ENCODE measurements around the gene RPL41. TPM values are rescaled to one million over a fixed set of nuclear protein-coding genes. Genes with fewer than 3 reads are reported as not detected.

RPL41 gene
- total RNA-seq, 1 donor from 2014 or later = 3,078 TPM

GRCh38 chr12:56120158-56120846 lies 3.9 kb downstream of the RPL41 start:
- Histone ChIP-seq H4K20me1 (ENCODE audit: insufficient read depth, low read length) (peaks cover 11% of the 10 kb centered on the region), H3K36me3 (ENCODE audit: insufficient read depth, low read length) (peaks cover 5% of the 10 kb centered on the region), H2AFZ (ENCODE audit: low read depth, low read length) (no peak overlapping the region), H3K4me1 (ENCODE audit: insufficient read depth, low read length) (peaks cover 23% of the 10 kb centered on the region), H3K9me3 (ENCODE audit: insufficient read depth, low read depth, low read length) (no peaks in the 10 kb centered on the region), H3K27ac (ENCODE audit: low read depth, low read length) (peak overlapping the region; percentile 61), H3K4me3 (ENCODE audit: insufficient read depth, low read depth, low read length) (no peak overlapping the region), H3K9ac (ENCODE audit: low read length) (peak overlapping the region; percentile 98), H3K27me3 (ENCODE audit: insufficient read depth, low read length) (no peaks in the 10 kb centered on the region), H3K79me2 (ENCODE audit: insufficient read depth, low read length) (peaks cover 27% of the 10 kb centered on the region), H3K4me2 (ENCODE audit: low read length) (peak overlapping the region; percentile 98)
- H3K27ac Mint-ChIP-seq (ENCODE audit: unreplicated experiment) = peak overlapping the region; percentile 74
- peaks cover 19% of the 10 kb centered on the region for H3K36me3 Mint-ChIP-seq (ENCODE audit: low read depth, unreplicated experiment)
- H3K4me1 Mint-ChIP-seq (ENCODE audit: low read depth, unreplicated experiment) = peaks cover 22% of the 10 kb centered on the region
- H3K27me3 Mint-ChIP-seq (ENCODE audit: low read depth, unreplicated experiment) = no peaks in the 10 kb centered on the region
- TF ChIP-seq CTCF (IDR thresholded peaks at IDR 0.05; ENCODE audit: insufficient read depth, low read depth, low read length) (no peak), EZH2 (IDR thresholded peaks at IDR 0.05; ENCODE audit: insufficient read depth, low read length) (no peak)
- peak overlapping the region; percentile 96 for H3K4me3 Mint-ChIP-seq (ENCODE audit: unreplicated experiment)
- peak; percentile 38 for DNase-seq (ENCODE audit: low read depth)
- no peak for FAIRE-seq
- H3K9me3 Mint-ChIP-seq (ENCODE audit: unreplicated experiment) = no peaks in the 10 kb centered on the region

GRCh38 chr12:56121204-56121870 lies 4.9 kb downstream of the RPL41 start:
- Mint-ChIP-seq H3K36me3 (ENCODE audit: low read depth, unreplicated experiment) (peaks cover 19% of the 10 kb centered on the region), H3K27ac (ENCODE audit: unreplicated experiment) (no peak overlapping the region), H3K4me1 (ENCODE audit: low read depth, unreplicated experiment) (peaks cover 26% of the 10 kb centered on the region), H3K4me3 (ENCODE audit: unreplicated experiment) (peak overlapping the region; percentile 27), H3K9me3 (ENCODE audit: unreplicated experiment) (no peaks in the 10 kb centered on the region), H3K27me3 (ENCODE audit: low read depth, unreplicated experiment) (no peaks in the 10 kb centered on the region)
- peaks cover 5% of the 10 kb centered on the region for H3K36me3 ChIP-seq (ENCODE audit: insufficient read depth, low read length)
- no peak overlapping the region for H3K4me2 ChIP-seq (ENCODE audit: low read length)
- H2AFZ ChIP-seq (ENCODE audit: low read depth, low read length) = no peak overlapping the region
- no peak overlapping the region for H3K27ac ChIP-seq (ENCODE audit: low read depth, low read length)
- no peak for FAIRE-seq
- H3K27me3 ChIP-seq (ENCODE audit: insufficient read depth, low read length) = no peaks in the 10 kb centered on the region
- H3K79me2 ChIP-seq (ENCODE audit: insufficient read depth, low read length) = peaks cover 27% of the 10 kb centered on the region
- H3K9ac ChIP-seq (ENCODE audit: low read length) = no peak overlapping the region
- no peak overlapping the region for H3K4me3 ChIP-seq (ENCODE audit: insufficient read depth, low read depth, low read length)
- no peaks in the 10 kb centered on the region for H3K9me3 ChIP-seq (ENCODE audit: insufficient read depth, low read depth, low read length)
- H3K4me1 ChIP-seq (ENCODE audit: insufficient read depth, low read length) = peaks cover 21% of the 10 kb centered on the region
- TF ChIP-seq CTCF (IDR thresholded peaks at IDR 0.05; ENCODE audit: insufficient read depth, low read depth, low read length) = no peak
- TF ChIP-seq EZH2 (IDR thresholded peaks at IDR 0.05; ENCODE audit: insufficient read depth, low read length) = no peak
- peaks cover 11% of the 10 kb centered on the region for H4K20me1 ChIP-seq (ENCODE audit: insufficient read depth, low read length)
- DNase-seq (ENCODE audit: low read depth) = no peak

- peaks cover 28% of the 10 kb centered on the region for H3K4me1 ChIP-seq (ENCODE audit: insufficient read depth, low read length)
- TF ChIP-seq EZH2 (IDR thresholded peaks at IDR 0.05; ENCODE audit: insufficient read depth, low read length) (no peak), CTCF (IDR thresholded peaks at IDR 0.05; ENCODE audit: insufficient read depth, low read depth, low read length) (no peak)
- no peaks in the 10 kb centered on the region for H3K27me3 ChIP-seq (ENCODE audit: insufficient read depth, low read length)
- peaks cover 12% of the 10 kb centered on the region for H3K36me3 Mint-ChIP-seq (ENCODE audit: low read depth, unreplicated experiment)
- H3K36me3 ChIP-seq (ENCODE audit: insufficient read depth, low read length) = peaks cover 2% of the 10 kb centered on the region
- H3K4me2 ChIP-seq (ENCODE audit: low read length) = no peak overlapping the region
- H3K27me3 Mint-ChIP-seq (ENCODE audit: low read depth, unreplicated experiment) = no peaks in the 10 kb centered on the region
- no peak overlapping the region for H3K4me3 ChIP-seq (ENCODE audit: insufficient read depth, low read depth, low read length)
- FAIRE-seq = no peak
- no peak overlapping the region for H2AFZ ChIP-seq (ENCODE audit: low read depth, low read length)
- H4K20me1 ChIP-seq (ENCODE audit: insufficient read depth, low read length) = peaks cover 2% of the 10 kb centered on the region
- H3K4me3 Mint-ChIP-seq (ENCODE audit: unreplicated experiment) = peak overlapping the region; percentile 54
- no peak overlapping the region for H3K9ac ChIP-seq (ENCODE audit: low read length)
- H3K79me2 ChIP-seq (ENCODE audit: insufficient read depth, low read length) = peaks cover 20% of the 10 kb centered on the region
- no peaks in the 10 kb centered on the region for H3K9me3 Mint-ChIP-seq (ENCODE audit: unreplicated experiment)
- H3K27ac Mint-ChIP-seq (ENCODE audit: unreplicated experiment) = no peak overlapping the region
- no peak overlapping the region for H3K27ac ChIP-seq (ENCODE audit: low read depth, low read length)
- H3K4me1 Mint-ChIP-seq (ENCODE audit: low read depth, unreplicated experiment) = peaks cover 34% of the 10 kb centered on the region
- no peak for DNase-seq (ENCODE audit: low read depth)
- no peaks in the 10 kb centered on the region for H3K9me3 ChIP-seq (ENCODE audit: insufficient read depth, low read depth, low read length)
These were observed 6.2 kb downstream of the RPL41 start for GRCh38 chr12:56122637-56123036.
